ENCODE data around the gene FAXC.

DNA sequence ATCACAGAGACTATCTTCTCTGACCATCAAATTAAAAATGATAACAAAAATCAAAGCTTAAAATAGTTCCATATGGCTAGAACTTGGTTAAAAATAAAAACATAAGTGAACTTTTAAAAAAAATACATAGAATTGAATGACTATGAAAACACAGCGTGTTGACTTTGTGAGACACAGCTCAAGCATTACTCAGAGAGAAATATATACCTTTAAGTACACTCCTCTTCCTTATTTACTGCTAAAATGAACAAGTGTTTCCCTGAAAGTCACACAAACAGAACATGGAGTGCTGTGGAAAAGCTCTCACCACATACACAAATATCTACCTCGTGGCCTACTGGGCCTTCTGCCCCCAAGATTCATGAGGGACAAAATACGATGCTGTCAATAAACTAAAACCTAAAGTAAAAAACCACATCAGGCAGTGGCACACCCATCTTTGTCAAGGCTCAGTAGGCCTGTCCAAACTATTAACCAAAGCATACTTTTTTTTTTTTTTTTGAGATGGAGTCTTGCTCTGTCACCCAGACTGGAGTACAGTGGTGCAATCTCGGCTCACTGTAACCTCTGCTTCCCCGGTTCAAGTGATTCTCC is 7.5 kb downstream of the FAXC start:
- TF ChIP-seq CTCF (IDR thresholded peaks at IDR 0.05; ENCODE audit: borderline replicate concordance, extremely low read depth, low read length, poor library complexity, severe bottlenecking) = no peak
- TF ChIP-seq EZH2 (IDR thresholded peaks at IDR 0.05; ENCODE audit: borderline replicate concordance, low read depth, low read length, severe bottlenecking) = no peak

Measured in DND-41 (cell line).